Muscle of arm (tissue), 12 donors: Measurements from ENCODE around the gene SHANK3. TPM values are rescaled to one million over a fixed set of nuclear protein-coding genes. Genes with fewer than 3 reads are reported as not detected.

Source experiments
- DNase-seq: peaks from one replicate; pipeline ENCODE4 v3.0.0-alpha.2; 2013
- polyA plus RNA-seq, 12 donors: library from polyadenylated mRNA; unstranded; fragments of 120-200 nt; gene quantifications; one replicate each; pipeline ENCODE4 v1.2.1, GENCODE V29; 2013; ENCODE audit not compliant: insufficient read length in 12 of 12

SHANK3 gene
- polyA plus RNA-seq, 12 donors: 10.7 to 26.1 (median 14.6) TPM; not detected in 1

GRCh38 chr22:50698546-50698945 lies 25.9 kb downstream of the SHANK3 start:
- DNase-seq: no peak

- no peak for DNase-seq
Observed at GRCh38 chr22:50699001-50699755, 26.6 kb downstream of the SHANK3 start.

- DNase-seq: no peak
Observed at GRCh38 chr22:50699756-50700386, 27.2 kb downstream of the SHANK3 start.

GRCh38 chr22:50700387-50701075 lies 27.9 kb downstream of the SHANK3 start:
- DNase-seq: no peak

- no peak for DNase-seq
Observed at GRCh38 chr22:50701076-50701419, 28.4 kb downstream of the SHANK3 start.

GRCh38 chr22:50701428-50702154 lies 29.0 kb downstream of the SHANK3 start:
- no peak for DNase-seq

- DNase-seq: no peak
Observed at GRCh38 chr22:50702261-50702671, 29.6 kb downstream of the SHANK3 start.

GRCh38 chr22:50702821-50703725 lies 30.4 kb downstream of the SHANK3 start:
- no peak for DNase-seq

GRCh38 chr22:50703726-50704509 lies 31.3 kb downstream of the SHANK3 start:
- DNase-seq: no peak

GRCh38 chr22:50704510-50705218 lies 32.0 kb downstream of the SHANK3 start:
- DNase-seq: no peak

- peak; percentile 61 for DNase-seq
Observed at GRCh38 chr22:50705219-50705691, 32.6 kb downstream of the SHANK3 start.

- DNase-seq: no peak
Observed at GRCh38 chr22:50705851-50706351, 33.3 kb downstream of the SHANK3 start.

GRCh38 chr22:50706481-50707125 lies 34.0 kb downstream of the SHANK3 start:
- no peak for DNase-seq

GRCh38 chr22:50708474-50708873 lies 35.9 kb downstream of the SHANK3 start:
- no peak for DNase-seq

- DNase-seq: no peak
Observed at GRCh38 chr22:50708996-50709395, 36.4 kb downstream of the SHANK3 start.

- DNase-seq: no peak
Observed at GRCh38 chr22:50710221-50710620, 37.6 kb downstream of the SHANK3 start.

- no peak for DNase-seq
Observed at GRCh38 chr22:50710886-50711285, 38.3 kb downstream of the SHANK3 start.

- DNase-seq: no peak
Observed at GRCh38 chr22:50711446-50712340, 39.1 kb downstream of the SHANK3 start.
